GM11168 (cell line): ENCODE measurements around the gene LLGL2.

Experiments
- in situ Hi-C: fragments of 300-500 bp; cut with MboI; formaldehyde crosslinking; loops from one replicate; pipeline ENCODE4 v1.12.0; 2022; ENCODE audit warnings: low sequenced_read_pairs; ENCODE audit not compliant: unreplicated experiment

The LLGL2 gene

DNA sequence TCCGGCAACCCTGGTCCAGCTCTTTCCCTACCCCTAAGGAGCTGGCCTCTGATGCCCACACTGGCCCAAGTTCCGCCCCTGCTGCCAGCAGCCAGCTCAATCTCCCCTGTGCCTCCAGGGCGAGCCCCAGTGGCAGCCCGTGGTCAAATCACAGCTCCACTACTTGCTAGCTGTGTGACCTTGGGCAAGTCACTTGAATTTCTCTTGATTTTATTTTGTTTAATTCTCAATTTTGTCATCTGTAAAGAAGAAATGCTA is 20.4 kb upstream of the LLGL2 start:
- in situ Hi-C loops: no loop called here

DNA sequence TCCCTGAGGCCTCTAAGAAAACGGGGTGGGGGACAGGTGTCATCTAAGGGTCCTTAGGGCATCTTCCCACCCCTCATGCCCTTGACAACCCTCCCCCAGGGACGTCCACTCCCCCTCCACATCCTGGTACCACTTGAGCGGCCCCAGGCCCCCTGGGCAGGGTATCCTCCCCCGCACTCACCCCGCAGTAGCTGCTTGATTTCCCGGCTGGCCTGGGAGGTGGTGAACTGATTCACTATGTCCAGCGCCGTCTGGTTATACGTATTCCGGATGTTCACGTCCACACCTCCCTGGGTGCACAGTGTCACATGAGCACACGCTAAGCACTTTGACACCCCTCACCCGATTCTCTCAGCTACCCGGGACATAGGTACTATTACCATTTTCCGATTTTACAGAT is 19.9 kb upstream of the LLGL2 start:
- in situ Hi-C loops: no loop called here

DNA sequence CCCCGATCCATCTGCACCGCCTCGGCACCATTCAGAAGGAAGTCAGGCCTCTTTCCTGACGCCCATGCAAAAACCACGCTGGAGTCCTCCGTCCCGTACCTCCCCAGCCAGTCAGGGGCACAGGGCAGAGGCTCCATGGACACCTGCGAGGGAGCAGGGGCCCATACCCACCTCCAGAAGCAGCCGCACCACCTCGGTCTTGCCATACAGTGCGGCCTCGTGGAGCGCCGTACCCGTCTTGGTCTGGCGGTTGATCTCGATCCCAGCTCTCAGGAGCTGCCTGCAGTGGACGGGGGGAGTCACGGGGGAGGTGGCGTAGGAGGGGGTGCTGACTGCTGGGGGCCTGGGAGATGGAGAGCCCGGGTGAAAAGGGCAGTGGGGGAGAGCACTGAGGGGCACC is 19.4 kb upstream of the LLGL2 start:
- in situ Hi-C loops: no loop called here

DNA sequence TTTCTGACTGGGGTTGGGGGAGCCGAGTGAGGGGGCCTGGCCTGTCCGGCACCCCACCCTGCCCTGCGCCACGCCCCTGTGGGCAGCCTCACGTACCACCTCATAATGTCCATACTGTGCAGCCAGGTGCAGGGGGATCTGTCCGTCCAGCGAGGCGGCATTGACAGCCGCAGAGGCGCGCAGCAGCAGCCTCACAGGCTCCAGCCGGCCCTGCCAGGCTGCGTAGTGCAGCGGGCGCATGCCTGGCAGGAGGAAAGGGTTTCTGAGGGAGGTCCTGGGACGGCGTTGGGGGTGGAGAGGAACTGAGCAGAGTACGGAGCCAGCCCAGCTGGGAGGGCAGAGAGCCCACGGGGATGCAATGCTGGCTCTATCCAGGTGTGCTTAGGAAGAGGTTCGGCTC is 18.6 kb upstream of the LLGL2 start:
- in situ Hi-C loops: no loop called here

DNA sequence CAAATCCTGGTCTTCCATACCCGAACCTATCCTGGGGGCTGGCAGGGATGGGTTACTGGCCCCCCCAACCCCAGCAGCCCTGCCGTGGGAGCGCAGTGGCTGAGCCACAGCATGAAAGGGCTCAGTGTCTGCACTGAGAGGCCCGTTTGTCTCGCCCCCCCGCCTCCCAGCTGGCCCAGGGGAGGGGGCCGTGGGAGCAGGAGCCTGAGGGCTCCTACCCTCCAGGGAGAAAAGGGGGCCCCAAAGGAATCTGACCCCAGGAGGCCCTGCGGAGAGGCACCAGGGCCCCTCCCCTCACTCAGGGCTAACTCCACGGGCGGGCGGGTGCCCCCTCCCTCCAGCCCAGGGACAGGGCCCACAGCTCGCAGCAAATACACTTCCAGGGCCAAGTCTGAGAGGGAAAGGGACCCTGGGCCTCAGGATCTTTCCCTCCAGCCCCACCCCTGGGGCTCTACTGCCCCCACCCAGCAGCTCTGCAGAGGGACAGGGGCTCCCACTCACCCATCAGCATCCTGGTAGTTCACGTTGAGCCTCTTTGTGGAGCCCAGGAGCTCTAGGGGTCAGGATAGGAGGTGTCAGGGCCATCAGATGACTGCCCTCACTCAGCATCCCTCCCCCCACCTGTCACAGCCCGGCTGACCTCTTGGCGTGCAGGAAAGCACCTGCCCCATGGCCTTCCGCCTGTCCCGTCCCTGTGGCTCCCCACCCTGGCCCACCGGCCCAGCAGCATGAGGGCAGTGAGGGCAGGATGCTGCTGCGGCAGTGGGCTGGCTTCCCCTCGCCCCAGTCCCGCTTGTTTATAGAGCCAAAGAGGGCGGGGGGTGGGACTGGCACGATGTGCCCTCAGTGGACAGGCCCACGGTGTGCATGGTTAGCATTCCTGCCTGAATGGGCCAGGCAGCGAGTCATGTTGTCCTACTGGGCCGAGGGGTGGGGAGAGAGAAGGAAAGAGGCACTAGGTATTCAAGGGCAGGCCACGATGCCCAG is 17.5 kb upstream of the LLGL2 start:
- in situ Hi-C loops: no loop called here

DNA sequence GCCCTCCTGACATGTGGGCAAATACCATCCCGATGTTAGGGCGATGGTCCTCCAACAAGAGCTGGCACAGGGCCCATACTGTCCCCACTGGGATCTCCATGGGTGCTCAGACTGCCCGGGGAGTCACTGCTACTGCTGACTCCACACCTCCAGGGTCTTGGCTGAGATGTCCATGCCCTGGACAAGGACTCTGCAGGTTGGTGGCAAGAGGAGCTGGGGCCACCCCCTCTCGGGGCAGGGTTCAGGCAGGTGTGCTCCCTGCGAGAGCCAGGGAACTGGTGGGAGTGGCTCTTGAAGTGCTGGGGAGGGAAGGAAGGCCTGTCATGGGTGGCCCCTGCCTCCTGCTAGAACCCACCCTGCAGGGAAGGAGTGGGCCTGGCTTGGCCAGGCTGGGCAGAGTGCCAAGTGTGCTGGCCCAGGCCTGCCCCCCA is 16.6 kb upstream of the LLGL2 start:
- in situ Hi-C loops: no loop called here

DNA sequence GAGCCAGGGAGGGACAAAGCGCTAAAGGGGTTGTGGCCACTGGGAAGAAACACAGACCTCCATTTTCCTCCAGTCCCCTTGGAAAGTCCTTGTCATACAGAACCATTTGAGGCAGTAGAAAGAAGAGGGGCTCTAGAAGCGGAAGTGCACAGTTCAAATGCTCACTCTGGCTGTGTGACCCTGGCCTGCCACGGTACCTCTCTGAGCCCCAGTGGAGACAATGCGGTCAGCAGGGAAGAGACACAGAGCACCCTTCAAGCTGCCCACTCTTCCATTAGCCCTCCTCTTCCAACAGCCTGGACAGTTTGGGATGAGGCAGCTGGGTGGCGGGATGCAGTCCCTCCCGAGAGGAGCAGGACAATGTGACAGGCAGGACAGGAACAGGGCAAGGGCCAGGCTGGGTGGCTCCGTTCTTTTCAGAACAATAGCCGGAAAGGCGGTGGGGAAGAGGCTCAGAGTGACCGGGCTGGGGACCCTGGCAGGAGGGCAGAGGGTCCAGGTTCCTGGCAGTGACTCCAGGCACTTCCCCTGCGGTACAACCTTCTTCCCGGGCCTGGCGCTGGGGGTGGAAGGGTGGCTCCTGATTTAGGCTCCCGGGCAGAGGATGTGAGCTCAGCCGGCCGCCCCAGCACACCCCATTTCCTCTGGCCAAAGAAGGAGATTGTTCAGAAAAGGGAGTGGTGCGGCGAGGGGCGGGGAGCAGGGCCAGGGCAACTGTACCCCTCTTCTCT is 15.8 kb upstream of the LLGL2 start:
- in situ Hi-C loops: loop anchor here (5.0 kb wide), 1 partner anchor 82 kb away; no protein-coding TSS in a partner anchor

DNA sequence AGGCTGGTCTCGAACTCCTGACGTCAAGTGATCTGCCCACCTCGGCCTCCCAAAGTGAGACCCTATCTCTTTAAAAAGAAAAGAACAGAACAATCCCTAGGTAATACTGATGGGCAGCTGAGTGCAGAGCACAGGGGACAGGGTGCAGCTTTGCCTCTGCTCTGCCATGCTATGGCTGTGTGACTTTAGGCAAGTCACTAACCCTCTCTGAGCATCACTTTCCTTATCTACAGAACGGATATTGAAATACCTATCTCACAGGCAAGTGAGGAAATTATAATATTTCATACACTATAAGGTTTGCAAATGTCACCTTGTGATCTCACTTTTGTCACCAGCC is 14.3 kb upstream of the LLGL2 start:
- in situ Hi-C loops: loop anchor here (5.0 kb wide), 1 partner anchor 84 kb away; no protein-coding TSS in a partner anchor

DNA sequence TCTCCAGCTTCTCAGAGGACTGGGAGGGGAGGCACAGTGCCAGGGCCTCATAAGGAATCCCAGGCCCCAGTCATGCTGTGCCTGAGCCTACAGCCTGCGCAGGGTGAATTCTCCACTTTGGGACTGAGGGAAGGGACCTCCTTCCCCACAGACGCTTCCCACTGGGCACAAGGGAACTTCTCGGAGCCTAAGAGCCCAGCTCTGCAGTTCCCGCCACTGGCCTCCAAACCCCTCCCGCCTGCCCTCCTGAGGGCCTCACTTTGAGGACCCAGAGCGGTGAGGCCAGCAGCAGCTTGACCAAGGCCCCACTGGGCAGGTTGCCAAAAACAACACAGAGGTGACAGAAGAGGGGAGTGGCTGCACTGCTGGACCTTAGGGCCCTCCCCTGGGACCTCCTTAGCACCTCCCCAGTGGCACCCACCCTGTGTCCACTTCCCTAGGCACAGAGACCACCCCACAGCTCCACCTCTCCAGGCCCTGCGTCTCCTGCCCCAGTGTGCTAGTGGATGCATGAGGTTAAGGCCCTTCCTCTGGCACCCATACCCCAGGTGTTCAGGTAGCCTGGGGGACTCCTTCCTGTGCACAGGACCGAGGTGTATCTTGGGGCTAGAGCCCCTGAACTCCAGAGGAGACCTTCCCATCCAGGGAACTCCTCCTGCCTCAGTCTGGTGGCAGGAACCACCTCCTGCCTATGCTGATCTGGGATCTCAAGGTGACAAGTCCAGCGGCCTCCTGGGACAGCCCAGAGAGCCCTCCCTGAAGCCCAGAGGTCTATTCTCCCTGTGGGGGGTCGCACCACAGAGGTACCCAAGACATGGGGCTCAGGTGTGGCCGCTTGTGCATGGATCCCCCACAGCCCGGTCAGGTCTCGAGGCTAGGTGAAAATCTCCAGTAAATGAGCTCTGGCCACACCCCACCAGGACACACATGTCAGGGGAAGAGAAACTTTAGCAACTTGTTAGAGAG is 13.6 kb upstream of the LLGL2 start:
- in situ Hi-C loops: loop anchor here (5.0 kb wide), 1 partner anchor 85 kb away; no protein-coding TSS in a partner anchor

DNA sequence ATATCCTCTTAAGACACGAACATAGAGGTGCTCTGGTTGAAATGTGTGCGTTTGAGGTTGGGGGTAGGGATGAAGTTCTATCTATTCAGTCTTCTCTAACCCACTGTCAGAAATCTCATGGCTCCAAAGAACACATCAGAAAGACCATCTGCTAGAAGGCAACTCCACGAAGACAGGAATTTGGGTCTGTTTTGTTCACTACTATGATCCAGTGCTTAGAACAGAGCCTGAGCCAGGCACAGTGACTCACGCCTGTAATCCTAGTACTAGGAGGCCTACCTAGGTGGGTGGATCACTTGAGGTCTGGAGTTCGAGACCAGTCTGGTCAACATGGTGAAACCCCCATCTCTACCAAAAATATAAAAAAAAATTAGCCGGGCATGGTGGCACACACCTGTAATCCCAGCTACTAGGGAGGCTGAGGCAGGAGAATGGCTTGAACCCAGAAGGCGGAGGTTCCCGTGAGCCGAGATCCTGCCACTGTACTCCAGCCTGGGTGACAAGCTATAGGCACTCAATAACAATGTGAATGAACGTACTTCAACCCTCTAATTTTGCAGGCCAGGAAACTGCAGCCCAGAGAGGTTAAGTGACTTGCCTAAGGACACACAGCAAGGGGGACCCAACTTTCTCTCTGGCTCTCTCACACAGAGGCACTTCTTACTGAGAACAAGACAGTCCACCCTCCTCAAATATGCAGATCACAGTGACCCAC is 12.4 kb upstream of the LLGL2 start:
- in situ Hi-C loops: loop anchor here (5.0 kb wide), 1 partner anchor 86 kb away; no protein-coding TSS in a partner anchor

DNA sequence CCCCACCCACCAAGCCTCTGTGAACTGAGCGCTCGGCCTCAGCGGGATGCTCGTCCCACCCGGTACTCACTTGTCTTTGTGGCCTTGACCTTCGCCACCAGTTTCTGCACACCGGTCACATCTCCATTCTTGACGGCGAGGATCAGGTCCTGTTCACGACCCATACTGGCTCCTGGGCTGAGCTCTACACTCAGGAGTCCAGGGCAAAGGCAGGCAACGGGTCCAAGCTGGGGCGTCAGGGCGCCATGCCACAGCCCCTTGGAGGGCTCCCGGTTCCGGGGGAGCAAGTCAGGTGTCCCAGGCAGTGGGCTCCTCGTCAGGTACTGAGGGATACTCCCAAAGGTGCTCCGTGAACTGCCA is 11.9 kb upstream of the LLGL2 start:
- in situ Hi-C loops: loop anchor here (5.0 kb wide), 1 partner anchor 86 kb away; no protein-coding TSS in a partner anchor

DNA sequence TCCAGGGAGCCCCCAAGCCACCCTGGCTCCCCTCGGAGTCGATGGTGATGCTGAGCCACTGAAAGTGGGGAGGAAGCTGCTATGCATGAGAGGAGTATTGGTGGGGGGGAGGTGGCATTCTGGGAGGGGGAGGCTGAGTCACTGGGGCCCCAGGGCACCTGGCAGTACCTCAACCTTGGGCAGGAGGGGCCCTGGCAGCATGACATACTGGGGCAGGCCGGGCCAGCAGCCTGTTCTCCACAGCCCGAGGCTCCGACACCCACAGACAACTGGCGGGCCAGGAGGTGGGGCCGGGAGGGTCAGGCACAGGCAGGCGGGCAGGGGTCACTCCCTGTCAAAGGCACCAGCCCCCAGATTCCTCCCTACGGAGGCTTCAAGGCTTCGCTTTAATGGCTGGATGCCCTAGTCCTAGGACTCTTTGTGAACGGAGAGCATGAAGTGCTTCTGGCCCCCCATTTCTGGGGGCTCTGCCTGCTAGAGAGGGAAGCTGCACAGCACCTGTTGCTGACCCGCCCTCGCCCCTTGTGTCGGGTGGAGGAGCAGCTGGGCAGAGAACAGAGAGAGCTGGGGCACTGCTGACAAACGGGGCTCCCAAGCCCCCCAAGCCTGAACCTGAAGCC is 11.1 kb upstream of the LLGL2 start:
- in situ Hi-C loops: loop anchor here (5.0 kb wide), 1 partner anchor 87 kb away; no protein-coding TSS in a partner anchor

DNA sequence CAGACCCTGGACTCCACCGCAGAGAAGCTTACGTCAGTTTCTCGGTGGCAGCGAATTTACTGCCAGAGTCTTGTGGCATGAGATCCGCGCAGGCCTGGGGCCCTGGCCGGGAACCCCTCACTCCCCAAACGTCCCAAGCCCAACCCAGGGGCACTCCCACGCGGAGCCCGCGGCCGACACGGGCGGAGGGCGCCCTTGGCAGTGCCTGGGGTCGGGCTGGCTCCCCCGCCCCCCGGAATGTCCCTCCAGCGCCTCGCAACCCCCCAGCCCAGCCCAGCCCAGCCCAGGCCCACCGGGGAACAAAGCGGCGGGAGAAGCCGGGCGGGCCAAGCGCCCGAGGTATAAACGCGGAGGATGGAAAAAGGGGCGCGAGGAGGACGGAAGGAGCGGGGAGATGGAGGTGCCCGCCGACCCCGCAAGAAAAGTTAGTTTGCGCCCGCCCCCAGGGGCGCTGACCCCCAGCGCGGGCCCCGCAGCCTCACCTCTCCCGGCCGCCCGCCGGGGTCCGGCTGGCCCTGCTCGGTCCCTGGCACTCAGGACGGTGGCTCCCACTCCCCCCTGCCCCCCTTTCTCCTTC is 10.5 kb upstream of the LLGL2 start:
- in situ Hi-C loops: loop anchor here (5.0 kb wide), 1 partner anchor 88 kb away; no protein-coding TSS in a partner anchor

DNA sequence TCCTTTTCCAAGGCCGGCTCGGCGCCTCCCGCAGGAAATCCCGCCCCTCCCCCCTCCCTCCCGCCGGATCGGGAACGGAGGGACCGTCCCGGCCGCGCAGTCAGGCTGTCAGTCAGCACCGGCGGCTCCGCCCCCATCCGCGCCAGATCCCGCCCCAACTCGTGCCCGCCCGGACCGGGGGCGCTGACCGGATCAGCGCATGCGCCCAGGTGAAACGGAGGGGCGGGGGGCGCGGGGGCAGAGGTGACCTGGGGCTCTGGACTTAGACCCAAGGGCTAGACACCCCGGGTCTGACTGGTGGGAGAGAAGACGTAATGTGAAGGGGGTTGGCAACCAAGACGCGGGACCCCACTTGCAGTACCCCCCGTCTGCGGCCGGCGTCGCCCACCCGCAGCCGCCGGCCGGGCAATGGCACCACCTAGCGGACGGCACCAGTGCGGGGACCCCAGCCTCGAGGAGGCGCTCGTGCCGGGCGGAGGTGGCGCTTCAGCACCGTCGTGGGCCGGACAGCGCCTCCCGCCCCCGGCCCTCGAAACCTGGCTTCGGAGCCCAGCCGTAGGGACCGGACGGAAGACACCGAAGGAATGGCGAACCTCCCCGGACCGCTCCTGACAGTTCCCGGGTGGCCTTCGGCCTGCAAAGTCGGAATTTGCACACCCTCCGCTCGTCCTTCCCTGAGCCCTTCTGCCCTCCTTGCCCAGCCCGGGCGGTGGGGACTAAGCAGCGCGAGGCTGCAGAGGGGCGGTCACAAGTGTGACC is 9.8 kb upstream of the LLGL2 start, which contains the start of gene CASKIN2:
CASKIN2 (minus strand) TSS at position 42 of the 759 bp plus-strand sequence. CDS start 1,733 bp downstream, outside the sequence.
- in situ Hi-C loops: no loop called here

DNA sequence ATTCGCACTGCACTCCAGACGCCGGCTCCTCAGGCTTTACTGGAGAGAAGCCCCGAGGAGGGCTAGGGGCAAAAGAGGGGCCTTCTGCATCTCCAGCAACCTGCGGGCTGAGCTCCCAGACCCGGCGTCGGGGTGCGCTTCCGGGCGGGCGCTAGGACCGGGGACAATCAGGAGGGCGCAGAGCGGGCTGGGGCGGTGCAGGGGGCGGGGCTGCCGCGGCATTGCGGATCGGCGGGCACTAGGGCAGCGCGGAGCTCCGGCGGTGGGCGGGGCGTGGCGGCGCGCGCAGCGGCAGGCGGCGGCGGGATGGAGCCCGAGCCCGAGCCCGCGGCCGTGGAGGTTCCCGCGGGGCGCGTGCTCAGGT is 9.3 kb upstream of the LLGL2 start, which contains the start of gene TSEN54:
TSEN54 (plus strand) TSS at position 274 of the 364 bp plus-strand sequence; CDS start at position 307, 33 bp downstream.
- in situ Hi-C loops: no loop called here

DNA sequence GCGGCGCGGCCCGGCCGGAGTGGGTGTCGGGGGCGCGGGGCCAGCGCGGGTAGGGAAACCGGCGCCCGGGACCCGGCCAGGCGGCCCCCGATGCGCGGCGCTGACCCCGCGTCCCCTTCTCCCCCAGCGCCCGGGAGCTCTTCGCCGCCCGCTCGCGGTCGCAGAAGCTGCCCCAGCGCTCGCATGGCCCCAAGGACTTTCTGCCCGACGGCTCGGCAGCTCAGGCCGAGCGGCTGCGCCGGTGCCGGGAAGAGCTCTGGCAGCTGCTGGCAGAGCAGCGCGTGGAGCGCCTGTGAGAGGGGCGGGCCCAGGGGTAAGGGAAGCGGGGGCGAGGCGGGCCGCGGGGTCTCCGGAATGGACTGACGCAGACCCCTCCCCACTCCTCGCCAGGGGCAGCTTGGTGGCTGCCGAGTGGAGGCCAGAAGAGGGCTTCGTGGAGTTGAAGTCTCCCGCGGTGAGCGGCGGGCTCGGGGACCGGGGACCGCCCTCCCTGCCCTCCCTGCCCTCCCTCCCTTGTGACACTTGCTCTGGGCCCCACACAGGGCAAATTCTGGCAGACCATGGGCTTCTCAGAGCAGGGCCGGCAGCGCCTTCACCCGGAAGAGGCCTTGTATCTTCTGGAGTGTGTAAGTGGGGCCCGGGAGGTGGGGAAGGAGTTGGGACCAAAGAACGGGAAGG is 8.7 kb upstream of the LLGL2 start:
- in situ Hi-C loops: no loop called here

DNA sequence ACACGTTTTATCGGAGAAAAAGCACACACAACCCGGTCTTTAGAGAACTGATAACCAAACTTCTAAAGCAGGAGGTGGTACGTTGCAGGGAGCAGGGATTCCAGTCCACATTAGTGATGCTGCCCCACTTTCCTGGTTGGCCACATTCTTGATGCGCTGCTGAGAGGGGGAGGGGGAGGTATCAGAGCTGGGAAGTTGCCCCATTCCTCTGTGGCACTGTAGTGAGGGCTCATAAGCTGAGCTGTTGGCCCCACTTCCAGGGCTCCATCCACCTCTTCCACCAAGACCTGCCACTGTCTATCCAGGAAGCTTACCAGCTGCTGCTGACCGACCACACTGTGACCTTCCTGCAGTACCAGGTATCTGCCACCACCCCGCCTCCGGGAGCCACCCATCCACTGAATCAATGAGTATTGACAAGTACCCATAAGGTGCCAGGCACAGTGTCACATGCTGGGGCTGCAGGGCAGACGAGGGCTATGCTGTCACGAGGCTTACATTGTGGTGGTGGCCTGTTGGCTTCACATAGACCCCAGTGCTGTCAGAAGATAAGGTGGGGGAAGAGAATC is 8.1 kb upstream of the LLGL2 start:
- in situ Hi-C loops: no loop called here
